Measurements from ENCODE around the gene NUDT2.

NUDT2 gene

GRCh38 chr9:34387239-34387638, 57.9 kb downstream of the NUDT2 start:
- no peak for DNase-seq

- no peak for DNase-seq
Observed at GRCh38 chr9:34392511-34392910, 63.1 kb downstream of the NUDT2 start.

Measured in hippocampal formation (tissue), 2 donors.